PC-3 (cell line): Measurements from ENCODE around the gene YWHAG. TPM values are rescaled to one million over a fixed set of nuclear protein-coding genes. Genes with fewer than 3 reads are reported as not detected.

Source experiments
- ATAC-seq: fragments of 200-7000 bp; cut with Tn5 transposase; 2 replicates; pipeline ENCODE4 v1.9.1; 2020; ENCODE audit warnings: mild to moderate bottlenecking, moderate library complexity
- Bru-seq: library from RNA; stranded (reverse); fragments of 400-500 nt; gene quantifications from one replicate; lab custom pipeline; 2021; lab: Mats Ljungman, UMichigan
- BruChase-seq, 2 experiments: library from RNA; stranded (reverse); fragments of 400-500 nt; gene quantifications; one replicate each; lab custom pipeline; 2021; lab: Mats Ljungman, UMichigan
- BruUV-seq: library from RNA; stranded (reverse); fragments of 400-500 nt; replicated peaks from 2 replicates; lab custom pipeline; 2021; lab: Mats Ljungman, UMichigan
- CTCF ChIA-PET: fragments of 300-600 bp; sonication (Branson Sonifier 250); formaldehyde crosslinking; loops from one replicate; lab custom pipeline; 2022; ENCODE audit warnings: antibody characterized with exemption; lab: Charles Lee
- POLR2A ChIA-PET: fragments of 300-600 bp; sonication (Branson Sonifier 250); formaldehyde crosslinking; loops from one replicate; lab custom pipeline; 2022; ENCODE audit warnings: antibody characterized with exemption; ENCODE audit not compliant: unreplicated experiment; lab: Charles Lee
- DNase-seq: peaks from one replicate; pipeline ENCODE4 v3.0.0-alpha.2; 2015
- H2AFZ ChIP-seq: fragments of 300-600 bp; sonication (generic); 2 replicates; pipeline ENCODE4 v1.6.0; 2016; ENCODE audit warnings: antibody characterized with exemption, low read length
- H3F3A ChIP-seq: fragments of 300-600 bp; sonication (generic); one replicate; pipeline ENCODE4 v1.6.0; 2017; ENCODE audit warnings: antibody characterized with exemption, low read length, control low read depth, mild to moderate bottlenecking; ENCODE audit not compliant: unreplicated experiment
- H3K27ac ChIP-seq: fragments of 300-600 bp; sonication (generic); 2 replicates; pipeline ENCODE4 v1.5.1; 2016; ENCODE audit warnings: mild to moderate bottlenecking, low read length
- H3K27me3 ChIP-seq: fragments of 300-600 bp; sonication (generic); 2 replicates; pipeline ENCODE4 v1.6.1; 2016; ENCODE audit warnings: low read length, mixed read lengths
- H3K36me3 ChIP-seq: fragments of 300-600 bp; sonication (generic); 2 replicates; pipeline ENCODE4 v1.6.1; 2016; ENCODE audit warnings: low read depth, mixed run types, low read length, mixed read lengths
- H3K4me1 ChIP-seq: fragments of 300-600 bp; sonication (generic); 2 replicates; pipeline ENCODE4 v1.5.1; 2016; ENCODE audit warnings: low read length; ENCODE audit not compliant: insufficient read depth
- H3K4me2 ChIP-seq: fragments of 300-600 bp; sonication (generic); 2 replicates; pipeline ENCODE4 v1.6.0; 2016; ENCODE audit warnings: low read length
- H3K4me3 ChIP-seq: fragments of 300-600 bp; sonication (generic); 2 replicates; pipeline ENCODE4 v1.5.1; 2016; ENCODE audit warnings: mild to moderate bottlenecking, low read length, mixed read lengths
- H3K79me2 ChIP-seq: fragments of 300-600 bp; sonication (generic); 2 replicates; pipeline ENCODE4 v1.6.1; 2017; ENCODE audit warnings: low read length, mixed read lengths
- H3K9ac ChIP-seq: fragments of 300-600 bp; sonication (generic); 2 replicates; pipeline ENCODE4 v1.6.0; 2016; ENCODE audit warnings: mild to moderate bottlenecking, low read length
- H3K9me2 ChIP-seq: fragments of 300-600 bp; sonication (generic); replicated peaks from 2 replicates; pipeline ENCODE4 v1.6.1; 2016; ENCODE audit warnings: mixed run types, low read length, mixed read lengths
- H3K9me3 ChIP-seq: fragments of 300-600 bp; sonication (generic); 2 replicates; pipeline ENCODE4 v1.6.1; 2016; ENCODE audit warnings: low read length, mixed read lengths
- H4K20me1 ChIP-seq: fragments of 300-600 bp; sonication (generic); 2 replicates; pipeline ENCODE4 v1.6.1; 2016; ENCODE audit warnings: low read length, mixed read lengths
- CTCF ChIP-seq: fragments of 300-600 bp; sonication (generic); conservative IDR thresholded peaks from 2 replicates; pipeline ENCODE4 v1.5.1; 2017; ENCODE audit warnings: antibody characterized with exemption, low read depth, mild to moderate bottlenecking, low read length
- EZH2 ChIP-seq: fragments of 300-600 bp; sonication (generic); IDR thresholded peaks from one replicate; pipeline ENCODE4 v1.6.1; 2017; ENCODE audit warnings: antibody characterized with exemption, mild to moderate bottlenecking, low read length; ENCODE audit not compliant: unreplicated experiment
- EZH2phosphoT487 ChIP-seq: fragments of 300-600 bp; sonication (generic); IDR thresholded peaks from 2 replicates; pipeline ENCODE4 v1.6.1; 2018; ENCODE audit warnings: mild to moderate bottlenecking, antibody characterized with exemption, low read length, borderline replicate concordance
- intact Hi-C: fragments of 100-400 bp; cut with micrococcal nuclease; formaldehyde crosslinking; loops from 2 replicates; pipeline ENCODE4 v1.9.0; 2023
- long read RNA-seq: library from polyadenylated mRNA; unstranded; transcript quantifications from one replicate; pipeline ENCODE4 v2.0.0, GENCODE V29; 2021; ENCODE audit not compliant: unreplicated experiment
- total RNA-seq: library from RNA; depleted of rRNA; stranded (reverse); fragments of >200 nt; gene quantifications from 2 replicates; pipeline ENCODE4 v1.2.3, GENCODE V29; 2014; rRNA removed

YWHAG gene
- total RNA-seq (42.2 and 54.4 TPM in 2 replicates), Bru-seq, nascent RNA (percentile 95 among the genes with signal in this experiment), BruChase-seq, experiment 1, labeled RNA remaining after a 6-hour chase (percentile 99 among the genes with signal in this experiment), BruChase-seq, experiment 2, labeled RNA remaining after a 2-hour chase (percentile 97 among the genes with signal in this experiment)
- long read RNA-seq, partial matches to known transcripts = 0 of 48 reads
- long read RNA-seq, other reads (novel, unspliced or antisense) = 46 of 48 reads

GRCh38 chr7:76358481-76359110 is at the start of gene YWHAG:
Gene YWHAG, minus strand, starts transcription at chr7:76358991. Its CDS starts 183 bp downstream, at chr7:76358808.
- intact Hi-C loops = loop anchor here (1.0 to 2.0 kb wide), 4 partner anchors 18 to 67 kb away; no protein-coding TSS in a partner anchor
- Histone ChIP-seq H3K27ac (peak within 1 kb of the TSS; percentile 75), H3K9ac (peak within 1 kb of the TSS; percentile 95), H3K79me2 (peaks cover 52% of the 10 kb centered on the region), H3K4me3 (peak within 1 kb of the TSS; percentile 95), H3K4me2 (peak within 1 kb of the TSS; percentile 89), H3K36me3 (peaks cover 36% of the 10 kb centered on the region), H3K9me2 (no peaks in the 10 kb centered on the region), H3K4me1 (peaks cover 24% of the 10 kb centered on the region), H3K27me3 (no peaks in the 10 kb centered on the region), H2AFZ (peak within 1 kb of the TSS; percentile 83), H3F3A (no peaks in the 10 kb centered on the region), H3K9me3 (no peaks in the 10 kb centered on the region), H4K20me1 (peaks cover 48% of the 10 kb centered on the region)
- CTCF ChIA-PET = interaction anchor here (0.6 kb wide), 1 partner anchor 30 kb away, joined by 4 read pairs; no protein-coding TSS in a partner anchor
- TF ChIP-seq EZH2phosphoT487 (no peak), CTCF (no peak), EZH2 (no peak)
- DNase-seq (peak; percentile 73), ATAC-seq (peak; percentile 69)
- POLR2A ChIA-PET = interaction anchor here (0.6 to 1.0 kb wide), 4 partner anchors 32 to 290 kb away, joined by 3 to 7 read pairs (median 4); no protein-coding TSS in a partner anchor
- no TSS peak for BruUV-seq

- intact Hi-C loops = no loop called here
- H3F3A ChIP-seq = no peaks in the 10 kb centered on the region
- no peaks in the 10 kb centered on the region for H3K4me1 ChIP-seq
- no peaks in the 10 kb centered on the region for H3K36me3 ChIP-seq
- H3K9me3 ChIP-seq = no peaks in the 10 kb centered on the region
- H3K79me2 ChIP-seq = no peaks in the 10 kb centered on the region
- DNase-seq = no peak
- ATAC-seq = no peak
- no peaks in the 10 kb centered on the region for H4K20me1 ChIP-seq
- H3K9me2 ChIP-seq = no peaks in the 10 kb centered on the region
- H3K27me3 ChIP-seq = no peaks in the 10 kb centered on the region
- no peak overlapping the region for H3K4me3 ChIP-seq
- no peak overlapping the region for H3K27ac ChIP-seq
- H2AFZ ChIP-seq = no peak overlapping the region
- H3K9ac ChIP-seq = no peak overlapping the region
- POLR2A ChIA-PET = no interaction called here
- BruUV-seq = no TSS peak
- CTCF ChIA-PET = no interaction called here
- TF ChIP-seq EZH2phosphoT487 (no peak), EZH2 (no peak), CTCF (no peak)
- H3K4me2 ChIP-seq = no peak overlapping the region
Measured at GRCh38 chr7:76408121-76408560, 49.4 kb upstream of the YWHAG start.
